Kidney epithelial cell (primary cell): Measurements from ENCODE around the gene THADA. TPM values are rescaled to one million over a fixed set of nuclear protein-coding genes. Genes with fewer than 3 reads are reported as not detected.

Experiments
- DNase-seq: peaks from one replicate; pipeline ENCODE4 v3.0.0-alpha.2; 2010; ENCODE audit warnings: low read depth
- H3K27me3 ChIP-seq: 2 replicates; pipeline ENCODE4 v1.6.0; 2011; ENCODE audit warnings: low read length; ENCODE audit not compliant: control insufficient read depth, insufficient read depth
- H3K36me3 ChIP-seq: 2 replicates; pipeline ENCODE4 v1.5.1; 2011; ENCODE audit warnings: low read length; ENCODE audit not compliant: control insufficient read depth, insufficient read depth
- H3K4me3 ChIP-seq: 2 replicates; pipeline ENCODE4 v1.5.1; 2011; ENCODE audit warnings: low read depth, mild to moderate bottlenecking, control low read depth, low read length
- CTCF ChIP-seq: IDR thresholded peaks from 2 replicates; pipeline ENCODE4 v1.5.1; 2011; ENCODE audit warnings: mild to moderate bottlenecking, moderate library complexity, low read length, control low read depth, inconsistent platforms; ENCODE audit not compliant: insufficient read depth, poor library complexity, severe bottlenecking
- total RNA-seq: library from RNA; depleted of rRNA; stranded (reverse); fragments of >200 nt; gene quantifications from 2 replicates; pipeline ENCODE4 v1.2.3, GENCODE V29; 2015

The THADA gene
- total RNA-seq, 1 donor from 2014 or later: 21.5 TPM

DNA sequence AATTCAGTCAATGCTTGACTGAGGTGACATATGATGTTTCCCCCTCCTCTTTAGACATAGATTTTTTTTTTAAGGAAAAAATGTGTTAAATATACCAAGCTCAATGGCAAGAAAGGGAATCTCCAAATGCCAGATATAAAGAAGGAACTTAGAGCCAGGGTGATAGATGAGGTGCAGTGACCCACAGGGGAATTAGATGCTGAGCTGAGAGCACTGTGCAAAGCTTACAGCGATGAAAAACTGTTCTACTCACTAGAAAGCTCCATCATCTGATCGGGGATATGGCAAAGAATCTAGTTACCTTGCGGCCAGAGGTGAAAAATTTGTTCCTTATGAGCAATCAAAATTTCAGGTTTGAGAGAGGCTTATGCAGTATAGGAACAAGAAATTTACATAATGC is 218.5 kb downstream of the THADA start:
- no peaks in the 10 kb centered on the region for H3K36me3 ChIP-seq
- DNase-seq: no peak
- no peak for TF ChIP-seq CTCF
- H3K4me3 ChIP-seq: no peak overlapping the region
- no peaks in the 10 kb centered on the region for H3K27me3 ChIP-seq

GRCh38 chr2:43376523-43377198 is 219.2 kb downstream of the THADA start:
- no peaks in the 10 kb centered on the region for H3K36me3 ChIP-seq
- no peaks in the 10 kb centered on the region for H3K27me3 ChIP-seq
- H3K4me3 ChIP-seq: no peak overlapping the region
- no peak for DNase-seq
- TF ChIP-seq CTCF: no peak

GRCh38 chr2:43375746-43376522 is 219.9 kb downstream of the THADA start:
- Histone ChIP-seq H3K27me3 (no peaks in the 10 kb centered on the region), H3K4me3 (no peak overlapping the region), H3K36me3 (no peaks in the 10 kb centered on the region)
- no peak for DNase-seq
- no peak for TF ChIP-seq CTCF

- Histone ChIP-seq H3K4me3 (no peak overlapping the region), H3K27me3 (no peaks in the 10 kb centered on the region), H3K36me3 (no peaks in the 10 kb centered on the region)
- DNase-seq: no peak
- TF ChIP-seq CTCF: no peak
Observed at GRCh38 chr2:43372416-43373081, 223.3 kb downstream of the THADA start.

DNA sequence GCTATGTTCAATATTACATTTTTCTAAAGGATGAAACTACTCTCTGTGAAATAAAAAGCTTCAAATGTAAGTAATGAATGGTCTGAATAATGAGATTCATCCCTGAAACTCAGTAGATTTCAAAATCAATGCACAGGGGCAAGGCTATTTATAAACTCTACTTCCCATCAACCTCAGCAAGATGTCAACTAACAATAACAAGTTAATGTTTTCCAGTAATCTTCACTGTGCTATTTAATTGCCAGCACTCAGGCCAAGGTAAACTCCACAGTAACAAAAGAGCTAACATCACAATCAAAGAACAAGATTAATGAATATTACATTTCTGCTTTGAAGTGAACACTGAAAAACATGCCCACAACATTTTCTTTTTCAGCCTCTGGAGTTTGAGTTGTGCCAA is 225.1 kb downstream of the THADA start:
- DNase-seq: no peak
- Histone ChIP-seq H3K4me3 (no peak overlapping the region), H3K36me3 (no peaks in the 10 kb centered on the region), H3K27me3 (no peaks in the 10 kb centered on the region)
- TF ChIP-seq CTCF: no peak
